ENCODE data around the gene NCOA4.
"Not testable (repeated sequence)": the region's sequence is repeated elsewhere in the genome, so short reads cannot be mapped to it uniquely, and the experiment has no call there.

DNA sequence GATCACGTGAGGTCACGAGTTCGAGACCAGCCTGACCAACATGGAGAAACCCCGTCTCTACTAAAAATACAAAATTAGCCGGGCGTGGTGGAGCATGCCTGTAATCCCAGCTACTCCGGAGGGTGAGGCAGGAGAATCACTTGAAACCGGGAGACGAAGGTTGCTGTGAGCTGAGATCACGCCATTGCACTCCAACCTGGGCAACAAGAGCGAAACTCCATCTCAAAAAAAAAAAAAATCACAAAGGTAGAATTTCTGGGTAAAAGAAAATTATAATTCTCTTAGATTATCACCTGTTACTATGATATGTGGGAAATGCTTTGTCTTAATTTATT is 19.0 kb upstream of the NCOA4 start:
- TF ChIP-seq ZNF416 (tag by site-specific recombination; IDR thresholded peaks at IDR 0.05); ZNF514 (tag by site-specific recombination; IDR thresholded peaks at IDR 0.05); ZNF274 (IDR thresholded peaks at IDR 0.05; ENCODE audit: low read length); ZNF274 (tag by site-specific recombination; IDR thresholded peaks at IDR 0.05; ENCODE audit: borderline replicate concordance): not testable (repeated sequence)
- TF ChIP-seq, protein P1, sequence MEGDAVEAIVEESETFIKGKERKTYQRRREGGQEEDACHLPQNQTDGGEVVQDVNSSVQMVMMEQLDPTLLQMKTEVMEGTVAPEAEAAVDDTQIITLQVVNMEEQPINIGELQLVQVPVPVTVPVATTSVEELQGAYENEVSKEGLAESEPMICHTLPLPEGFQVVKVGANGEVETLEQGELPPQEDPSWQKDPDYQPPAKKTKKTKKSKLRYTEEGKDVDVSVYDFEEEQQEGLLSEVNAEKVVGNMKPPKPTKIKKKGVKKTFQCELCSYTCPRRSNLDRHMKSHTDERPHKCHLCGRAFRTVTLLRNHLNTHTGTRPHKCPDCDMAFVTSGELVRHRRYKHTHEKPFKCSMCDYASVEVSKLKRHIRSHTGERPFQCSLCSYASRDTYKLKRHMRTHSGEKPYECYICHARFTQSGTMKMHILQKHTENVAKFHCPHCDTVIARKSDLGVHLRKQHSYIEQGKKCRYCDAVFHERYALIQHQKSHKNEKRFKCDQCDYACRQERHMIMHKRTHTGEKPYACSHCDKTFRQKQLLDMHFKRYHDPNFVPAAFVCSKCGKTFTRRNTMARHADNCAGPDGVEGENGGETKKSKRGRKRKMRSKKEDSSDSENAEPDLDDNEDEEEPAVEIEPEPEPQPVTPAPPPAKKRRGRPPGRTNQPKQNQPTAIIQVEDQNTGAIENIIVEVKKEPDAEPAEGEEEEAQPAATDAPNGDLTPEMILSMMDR (tag by site-specific recombination; IDR thresholded peaks at IDR 0.05), result not testable (repeated sequence)
- TF ChIP-seq, protein P2, sequence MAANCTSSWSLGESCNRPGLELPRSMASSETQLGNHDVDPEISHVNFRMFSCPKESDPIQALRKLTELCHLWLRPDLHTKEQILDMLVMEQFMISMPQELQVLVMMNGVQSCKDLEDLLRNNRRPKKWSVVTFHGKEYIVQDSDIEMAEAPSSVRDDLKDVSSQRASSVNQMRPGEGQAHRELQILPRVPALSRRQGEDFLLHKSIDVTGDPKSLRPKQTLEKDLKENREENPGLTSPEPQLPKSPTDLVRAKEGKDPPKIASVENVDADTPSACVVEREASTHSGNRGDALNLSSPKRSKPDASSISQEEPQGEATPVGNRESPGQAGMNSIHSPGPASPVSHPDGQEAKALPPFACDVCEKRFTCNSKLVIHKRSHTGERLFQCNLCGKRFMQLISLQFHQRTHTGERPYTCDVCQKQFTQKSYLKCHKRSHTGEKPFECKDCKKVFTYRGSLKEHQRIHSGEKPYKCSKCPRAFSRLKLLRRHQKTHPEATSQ (tag by site-specific recombination; IDR thresholded peaks at IDR 0.05), result not testable (repeated sequence)
